Prostate gland (tissue), 2 donors: Measurements from ENCODE around the gene PTPRG.

Experiments
- POLR2A ChIP-seq: fragments of 450-650 bp; IDR thresholded peaks from one replicate; pipeline ENCODE4 v1.6.1; 2016; ENCODE audit warnings: antibody characterized with exemption, mild to moderate bottlenecking
- TF ChIP-seq, protein P1 (sequence below), 4 experiments: fragments of 200-600 bp in 2 of 4; fragments of 450-650 bp in 2 of 4; sonication (generic) in 2 of 4; IDR thresholded peaks; 1 replicate in 3 of 4; 2 replicates in 1 of 4; pipeline ENCODE4 v1.5.1; 2016 to 2019; ENCODE audit warnings: antibody characterized with exemption in 4 of 4, mild to moderate bottlenecking in 2 of 4, moderate library complexity in 2 of 4

- TF ChIP-seq POLR2A: no peak
- TF ChIP-seq, protein P1, sequence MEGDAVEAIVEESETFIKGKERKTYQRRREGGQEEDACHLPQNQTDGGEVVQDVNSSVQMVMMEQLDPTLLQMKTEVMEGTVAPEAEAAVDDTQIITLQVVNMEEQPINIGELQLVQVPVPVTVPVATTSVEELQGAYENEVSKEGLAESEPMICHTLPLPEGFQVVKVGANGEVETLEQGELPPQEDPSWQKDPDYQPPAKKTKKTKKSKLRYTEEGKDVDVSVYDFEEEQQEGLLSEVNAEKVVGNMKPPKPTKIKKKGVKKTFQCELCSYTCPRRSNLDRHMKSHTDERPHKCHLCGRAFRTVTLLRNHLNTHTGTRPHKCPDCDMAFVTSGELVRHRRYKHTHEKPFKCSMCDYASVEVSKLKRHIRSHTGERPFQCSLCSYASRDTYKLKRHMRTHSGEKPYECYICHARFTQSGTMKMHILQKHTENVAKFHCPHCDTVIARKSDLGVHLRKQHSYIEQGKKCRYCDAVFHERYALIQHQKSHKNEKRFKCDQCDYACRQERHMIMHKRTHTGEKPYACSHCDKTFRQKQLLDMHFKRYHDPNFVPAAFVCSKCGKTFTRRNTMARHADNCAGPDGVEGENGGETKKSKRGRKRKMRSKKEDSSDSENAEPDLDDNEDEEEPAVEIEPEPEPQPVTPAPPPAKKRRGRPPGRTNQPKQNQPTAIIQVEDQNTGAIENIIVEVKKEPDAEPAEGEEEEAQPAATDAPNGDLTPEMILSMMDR (IDR thresholded peaks at IDR 0.05): no peak
Measured at GRCh38 chr3:62237286-62237948, 676.0 kb downstream of the PTPRG start.
